ENCODE results near the gene DNAJC9. TPM values are rescaled to one million over a fixed set of nuclear protein-coding genes. Genes with fewer than 3 reads are reported as not detected.

DNAJC9 gene
- total RNA-seq, 4 donors from 2014 or later, result 7.2 to 10.0 (median 8.9) TPM

GRCh38 chr10:73210395-73211105 is 36.5 kb downstream of the DNAJC9 start:
- in situ Hi-C loops (cut with MboI; ENCODE audit: low sequenced_read_pairs in 4 of 4), result no loop called here
- TF ChIP-seq CTCF (IDR thresholded peaks at IDR 0.05 in 4 of 5, conservative IDR thresholded peaks at IDR 0.05 in 1 of 5), result no peak
- TF ChIP-seq POLR2A (IDR thresholded peaks at IDR 0.05), result no peak
- Histone ChIP-seq H3K36me3 (peaks cover 0 to 11% of the 10 kb centered on the region in 2 donors), H3K9me3 (no peaks in the 10 kb centered on the region), H3K4me1 (no peaks in the 10 kb centered on the region), H3K27ac (no peak overlapping the region), H3K4me3 (no peak overlapping the region), H3K27me3 (no peaks in the 10 kb centered on the region)
- ATAC-seq, result no peak
- intact Hi-C loops (cut with DNase I; ENCODE audit: low total_unique reads), result no loop called here
- DNase-seq, result no peak

GRCh38 chr10:73209705-73210104 is 37.4 kb downstream of the DNAJC9 start:
- in situ Hi-C loops (cut with MboI; ENCODE audit: low sequenced_read_pairs in 4 of 4), result no loop called here
- H3K36me3 ChIP-seq, result peaks cover 0 to 11% of the 10 kb centered on the region in 2 donors
- ATAC-seq, result no peak

GRCh38 chr10:73207883-73208282 is 39.2 kb downstream of the DNAJC9 start:
- Histone ChIP-seq H3K36me3 (peaks cover 0 to 11% of the 10 kb centered on the region in 2 donors), H3K27me3 (no peaks in the 10 kb centered on the region), H3K27ac (no peak overlapping the region), H3K4me1 (no peaks in the 10 kb centered on the region), H3K4me3 (no peak overlapping the region), H3K9me3 (no peaks in the 10 kb centered on the region)
- TF ChIP-seq POLR2A (IDR thresholded peaks at IDR 0.05) (no peak), CTCF (IDR thresholded peaks at IDR 0.05 in 4 of 5, conservative IDR thresholded peaks at IDR 0.05 in 1 of 5) (no peak)
- intact Hi-C loops (cut with DNase I; ENCODE audit: low total_unique reads), result no loop called here
- in situ Hi-C loops (cut with MboI; ENCODE audit: low sequenced_read_pairs in 4 of 4), result no loop called here
- DNase-seq, result peak in 1 of 2 donors; percentile 18
- ATAC-seq, result no peak

More at GRCh38 chr10:73209705-73210104, 37.4 kb downstream of the DNAJC9 start:
- Histone ChIP-seq H3K4me3 (no peak overlapping the region), H3K9me3 (no peaks in the 10 kb centered on the region), H3K27me3 (no peaks in the 10 kb centered on the region), H3K27ac (no peak overlapping the region), H3K4me1 (no peaks in the 10 kb centered on the region)
- TF ChIP-seq CTCF (IDR thresholded peaks at IDR 0.05 in 4 of 5, conservative IDR thresholded peaks at IDR 0.05 in 1 of 5) (no peak), POLR2A (IDR thresholded peaks at IDR 0.05) (no peak)
- no peak for DNase-seq
- intact Hi-C loops (cut with DNase I; ENCODE audit: low total_unique reads), result no loop called here

GRCh38 chr10:73206385-73206784 is 40.7 kb downstream of the DNAJC9 start:
- Histone ChIP-seq H3K36me3 (peaks cover 0 to 11% of the 10 kb centered on the region in 2 donors), H3K9me3 (no peaks in the 10 kb centered on the region), H3K4me1 (no peaks in the 10 kb centered on the region), H3K4me3 (no peak overlapping the region), H3K27me3 (no peaks in the 10 kb centered on the region), H3K27ac (no peak overlapping the region)
- intact Hi-C loops (cut with DNase I; ENCODE audit: low total_unique reads), result no loop called here
- DNase-seq (no peak), ATAC-seq (no peak)
- TF ChIP-seq POLR2A (IDR thresholded peaks at IDR 0.05) (no peak), CTCF (IDR thresholded peaks at IDR 0.05 in 4 of 5, conservative IDR thresholded peaks at IDR 0.05 in 1 of 5) (no peak)
- in situ Hi-C loops (cut with MboI; ENCODE audit: low sequenced_read_pairs in 4 of 4), result no loop called here

All from gastrocnemius medialis (tissue), 4 donors.